Activated CD8-positive, alpha-beta memory T cell treated with anti-CD3 and anti-CD28 coated beads, Interleukin-2, amount 50 U/mL, for 1 hour (primary cell): ENCODE data around the gene NOC3L.
A peak's percentile ranks its signal among the peaks of the same experiment; 100 is the strongest.
"Not testable (repeated sequence)": the region's sequence is repeated elsewhere in the genome, so short reads cannot be mapped to it uniquely, and the experiment has no call there.

ENCODE experiments used
- DNase-seq: peaks from one replicate; pipeline ENCODE4 v3.0.0-alpha.2; 2020; ENCODE audit errors: extremely low read depth

Gene NOC3L

GRCh38 chr10:94363251-94363565, 469 bp upstream of the NOC3L start:
- DNase-seq = no peak

DNA sequence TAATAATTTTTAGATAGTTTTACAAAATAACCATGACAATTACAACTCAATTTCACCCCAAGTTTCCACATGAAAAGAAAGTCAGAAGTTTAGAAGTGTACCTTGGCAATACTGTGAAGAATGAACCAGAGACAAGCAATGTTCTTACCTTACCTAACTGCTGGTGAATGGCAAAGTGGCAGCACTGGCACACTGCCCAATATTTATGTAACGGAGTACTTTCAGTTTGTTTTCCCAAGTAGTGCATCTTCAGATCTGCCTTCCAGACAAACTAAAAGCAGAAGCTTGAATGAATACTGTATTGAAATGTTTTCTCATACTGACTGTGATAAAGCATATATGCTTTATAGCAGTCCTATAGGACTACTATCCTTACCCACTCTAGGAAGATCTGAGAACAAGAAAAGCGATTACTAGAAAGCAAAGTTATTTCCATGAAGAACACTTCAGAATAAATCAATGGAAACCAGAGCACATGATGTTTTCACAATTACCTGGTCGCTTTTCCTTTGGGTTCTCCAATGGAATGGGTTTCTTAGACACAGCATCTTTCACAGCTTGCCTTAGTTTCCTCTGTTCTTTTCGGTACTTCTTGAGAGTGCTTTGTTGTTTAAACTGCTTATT, 1.5 kb downstream of the NOC3L start:
- DNase-seq = no peak

DNA sequence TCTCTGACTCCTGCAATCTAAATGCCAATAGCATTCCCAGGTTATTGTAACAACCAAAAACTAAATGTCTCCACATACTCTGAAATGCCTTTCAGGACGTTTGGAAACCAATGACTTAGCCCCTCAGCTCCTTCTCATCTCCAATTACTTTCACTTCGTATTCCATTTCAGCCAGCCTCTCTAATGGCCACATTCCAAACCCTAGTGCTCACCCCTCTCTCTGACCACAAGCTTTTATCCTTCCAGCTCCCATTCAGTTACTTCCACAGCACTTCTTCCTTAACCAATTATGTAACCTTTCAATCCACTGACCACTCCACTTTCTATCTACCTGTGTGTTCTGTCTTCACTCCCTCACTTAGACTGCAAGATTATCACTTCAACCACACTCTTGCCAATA, 4.3 kb downstream of the NOC3L start:
- no peak for DNase-seq

- DNase-seq = no peak
These were observed 5.5 kb downstream of the NOC3L start for GRCh38 chr10:94357193-94357592.

- DNase-seq = no peak
These were observed 6.9 kb downstream of the NOC3L start for GRCh38 chr10:94355841-94356240.

DNA sequence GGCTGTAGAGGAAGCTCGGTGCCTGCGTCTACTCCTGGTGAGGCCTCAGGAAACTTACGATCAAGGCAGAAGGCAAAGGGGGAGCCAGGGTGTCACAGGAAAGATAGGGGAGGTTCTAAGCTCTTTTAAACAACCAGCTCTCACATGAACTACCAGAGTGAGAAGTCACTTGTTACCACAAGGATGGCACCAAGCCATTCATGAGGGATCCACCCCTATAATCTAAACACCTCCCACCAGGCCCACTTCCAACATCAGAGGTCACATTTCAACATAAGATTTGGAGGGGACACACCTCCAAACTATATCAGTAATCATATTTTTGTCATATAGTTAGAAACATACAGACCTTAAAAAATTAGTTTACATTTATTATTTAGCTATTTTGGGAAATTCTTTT, 9.4 kb downstream of the NOC3L start:
- no peak for DNase-seq

GRCh38 chr10:94351089-94351488, 11.7 kb downstream of the NOC3L start:
- DNase-seq = no peak

- not testable (repeated sequence) for DNase-seq
These were observed 12.2 kb downstream of the NOC3L start for GRCh38 chr10:94350500-94350899.

DNA sequence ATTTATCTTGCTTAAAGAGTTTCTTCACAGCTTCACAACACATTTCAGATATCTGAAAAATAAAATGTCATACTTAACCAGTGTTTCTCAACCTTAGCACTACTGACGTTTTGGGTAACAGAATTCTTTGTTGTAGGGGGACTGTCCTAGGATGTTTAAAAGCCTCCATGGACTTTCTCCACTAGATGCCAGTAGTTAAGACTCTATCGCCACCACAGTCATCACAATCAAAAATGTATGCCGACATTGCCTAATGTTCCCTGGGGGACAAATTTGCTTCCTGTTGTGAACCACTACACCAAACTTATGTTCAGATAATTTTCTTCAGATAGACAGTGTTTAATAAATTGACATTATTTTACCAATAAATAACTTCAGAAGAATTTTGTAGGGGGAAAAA, 13.4 kb downstream of the NOC3L start:
- DNase-seq = no peak

DNA sequence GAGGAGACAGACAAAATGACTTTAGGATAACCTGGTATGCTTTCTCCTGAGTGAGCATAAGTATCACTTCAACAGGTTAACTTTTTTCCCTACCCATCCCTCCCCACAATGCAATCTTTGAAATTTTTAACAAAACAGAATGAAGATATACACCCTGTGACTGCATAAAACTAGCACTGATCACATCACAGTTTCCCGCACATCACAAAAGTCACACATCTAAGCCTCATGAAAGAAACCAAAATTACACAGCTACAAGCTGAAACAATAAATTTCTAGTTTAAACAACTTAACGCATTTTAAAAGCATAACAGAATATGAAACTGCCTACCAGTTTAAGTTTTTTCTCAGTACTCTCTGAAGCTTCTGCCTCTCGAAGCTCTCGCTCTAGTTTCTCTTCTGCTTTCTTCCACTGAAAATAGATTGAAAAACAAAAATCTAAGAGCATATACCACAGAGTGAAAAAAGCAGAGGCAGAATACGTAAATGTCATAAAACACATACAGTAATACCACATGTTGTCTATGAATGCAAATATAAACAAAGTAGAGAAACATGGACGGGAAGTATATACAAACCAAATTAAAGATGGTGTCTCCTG, 18.1 kb downstream of the NOC3L start:
- no peak for DNase-seq

- DNase-seq = no peak
These were observed 19.6 kb downstream of the NOC3L start for GRCh38 chr10:94343151-94343550.

DNA sequence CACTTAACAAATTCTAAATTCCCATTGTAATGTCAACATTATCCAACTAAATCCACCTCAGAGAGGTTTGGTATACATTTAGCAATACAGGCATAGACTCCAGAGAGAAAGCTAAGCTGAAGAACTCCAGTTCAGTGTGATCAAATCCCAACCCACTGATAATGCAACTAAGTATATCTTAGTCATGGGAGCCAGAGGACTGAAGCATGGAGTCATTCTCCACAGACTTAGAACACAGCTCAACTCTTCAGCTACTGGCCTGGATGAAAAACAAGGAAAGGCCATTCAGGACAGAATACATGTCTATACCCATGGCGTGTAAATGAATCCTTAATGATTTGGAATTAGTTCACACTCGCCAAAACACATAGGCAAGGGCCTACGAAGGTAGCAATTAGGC, 27.9 kb downstream of the NOC3L start:
- no peak for DNase-seq

GRCh38 chr10:94333051-94333450, 29.7 kb downstream of the NOC3L start:
- DNase-seq = no peak

GRCh38 chr10:94328613-94329012, 34.1 kb downstream of the NOC3L start:
- DNase-seq = no peak

GRCh38 chr10:94327649-94328048, 35.1 kb downstream of the NOC3L start:
- no peak for DNase-seq

DNA sequence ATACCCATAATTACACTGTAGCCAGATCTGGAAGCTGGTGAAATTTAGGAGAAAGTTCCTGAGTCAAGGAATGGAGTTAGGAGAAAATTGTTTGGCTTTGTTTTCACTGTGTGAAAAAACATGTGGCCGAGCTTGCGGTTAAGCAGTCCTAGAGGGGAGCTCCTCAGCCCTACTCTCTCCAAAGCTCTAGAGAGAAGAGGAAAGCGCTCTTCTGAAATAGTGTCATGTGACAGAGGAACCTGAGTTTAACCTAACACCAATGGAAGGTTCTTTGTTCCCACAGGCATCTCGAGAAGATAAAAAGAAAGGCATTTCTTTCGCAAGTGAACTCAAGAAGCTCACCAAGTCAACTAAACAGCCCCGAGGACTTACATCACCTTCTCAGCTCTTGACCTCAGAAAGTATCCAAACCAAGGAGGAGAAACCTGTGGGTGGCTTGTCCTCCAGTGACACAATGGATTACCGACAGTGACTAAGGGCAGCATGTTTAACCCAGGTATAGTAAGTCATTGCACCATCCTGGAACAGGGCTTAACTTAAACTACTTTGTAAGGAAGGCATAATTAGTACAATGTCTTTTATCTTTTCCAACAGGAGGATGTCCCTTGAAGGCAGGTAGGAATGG, 38.0 kb downstream of the NOC3L start:
- DNase-seq = no peak

DNA sequence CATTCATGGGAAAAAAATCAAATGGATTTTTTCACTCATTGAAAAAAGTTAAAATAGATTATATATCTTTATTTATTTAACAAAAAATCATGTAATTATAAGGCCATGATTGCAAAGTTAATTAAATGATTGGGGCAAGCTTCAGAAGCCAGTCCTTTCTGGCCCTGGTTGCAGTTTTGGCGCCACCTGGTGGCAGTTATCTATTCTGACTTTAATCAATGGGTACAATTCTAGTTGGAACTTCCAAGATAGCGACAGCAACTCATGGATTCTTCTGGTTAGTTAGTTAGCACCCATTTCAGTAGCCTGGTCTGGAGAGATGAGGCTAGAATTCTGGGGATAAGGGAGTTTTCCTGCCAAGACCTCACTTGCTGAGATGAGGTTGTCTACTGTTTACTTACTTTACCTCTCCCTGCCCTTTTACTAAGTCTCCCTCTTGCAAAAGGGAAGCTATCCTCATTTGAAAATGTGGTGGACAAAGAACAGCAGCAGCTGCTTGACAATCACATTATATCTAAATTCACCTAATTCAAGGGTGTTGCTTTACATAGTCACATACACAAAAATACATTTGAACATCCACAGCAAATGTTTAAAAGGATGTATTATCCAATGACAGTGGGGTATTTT, 42.3 kb downstream of the NOC3L start:
- DNase-seq = peak; percentile 4

GRCh38 chr10:94316560-94316959, 46.2 kb downstream of the NOC3L start:
- no peak for DNase-seq

- no peak for DNase-seq
These were observed 46.7 kb downstream of the NOC3L start for GRCh38 chr10:94315975-94316464.

GRCh38 chr10:94315024-94315451, 47.7 kb downstream of the NOC3L start:
- DNase-seq = no peak

- DNase-seq = no peak
These were observed 52.4 kb downstream of the NOC3L start for GRCh38 chr10:94310369-94310768.

- no peak for DNase-seq
These were observed 53.9 kb downstream of the NOC3L start for GRCh38 chr10:94308866-94309265.

DNA sequence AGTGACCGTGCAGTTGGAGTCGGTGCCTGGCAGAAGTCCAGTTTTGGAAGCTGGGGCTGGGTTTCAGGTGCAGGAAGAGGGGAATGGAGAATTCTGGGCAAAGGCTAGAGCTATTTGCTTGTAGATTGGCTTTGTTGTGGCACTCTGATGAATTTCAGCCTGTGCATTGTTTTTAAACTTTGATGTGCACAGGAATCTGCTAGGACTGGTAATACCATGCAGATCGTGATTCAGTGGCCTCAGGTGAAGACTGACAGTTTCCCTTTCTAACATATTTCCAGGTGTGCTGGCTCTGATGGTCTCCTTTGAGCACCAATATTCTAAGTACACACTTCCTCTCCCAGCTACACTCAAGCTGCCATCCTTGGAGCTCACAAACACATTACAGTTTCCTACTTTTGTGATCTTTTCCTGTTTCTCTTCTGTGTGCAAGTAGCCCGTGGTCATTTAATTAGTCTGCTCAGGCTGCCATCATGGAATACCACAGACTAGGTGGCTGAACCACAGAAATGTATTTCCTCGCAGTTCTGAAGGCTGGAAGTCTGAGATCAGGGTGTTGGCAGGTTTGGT, 55.6 kb downstream of the NOC3L start:
- no peak for DNase-seq
